H9 (cell line): ENCODE measurements around the gene EPHB2. TPM values are rescaled to one million over a fixed set of nuclear protein-coding genes. Genes with fewer than 3 reads are reported as not detected.

Experiments
- DNase-seq: peaks from one replicate; pipeline ENCODE4 v3.0.0-alpha.2; 2017
- H2AFZ ChIP-seq: one replicate; pipeline ENCODE4 v1.6.1; 2013; ENCODE audit warnings: mild to moderate bottlenecking, low read length, control low read depth, moderate library complexity
- H2AK5ac ChIP-seq: 2 replicates; pipeline ENCODE4 v1.6.1; 2013; ENCODE audit warnings: low read length, control low read depth, mixed read lengths; ENCODE audit not compliant: insufficient read length
- H2BK120ac ChIP-seq: one replicate; pipeline ENCODE4 v1.6.1; 2013; ENCODE audit warnings: low read depth, mild to moderate bottlenecking, low read length, control low read depth, inconsistent platforms; ENCODE audit not compliant: poor library complexity, severe bottlenecking
- H2BK12ac ChIP-seq: 2 replicates; pipeline ENCODE4 v1.6.1; 2013; ENCODE audit warnings: low read length, control low read depth, mixed read lengths, low read depth; ENCODE audit not compliant: insufficient read length
- H2BK15ac ChIP-seq: 2 replicates; pipeline ENCODE4 v1.6.1; 2013; ENCODE audit warnings: low read depth, low read length, control low read depth
- H2BK20ac ChIP-seq: one replicate; pipeline ENCODE4 v1.6.1; 2013; ENCODE audit warnings: low read depth, mild to moderate bottlenecking, low read length, control low read depth, inconsistent platforms; ENCODE audit not compliant: poor library complexity, severe bottlenecking
- H2BK5ac ChIP-seq: 2 replicates; pipeline ENCODE4 v1.6.1; 2013; ENCODE audit warnings: low read length, control low read depth, mixed read lengths; ENCODE audit not compliant: insufficient read length
- H3K14ac ChIP-seq: 2 replicates; pipeline ENCODE4 v1.6.1; 2013; ENCODE audit warnings: low read length, control low read depth; ENCODE audit not compliant: insufficient read depth
- H3K18ac ChIP-seq: 2 replicates; pipeline ENCODE4 v1.6.1; 2013; ENCODE audit warnings: low read depth, mild to moderate bottlenecking, mixed read lengths, low read length, control low read depth; ENCODE audit not compliant: insufficient read length
- H3K23ac ChIP-seq: 2 replicates; pipeline ENCODE4 v1.6.1; 2013; ENCODE audit warnings: low read length, control low read depth, mixed read lengths, low read depth; ENCODE audit not compliant: insufficient read length
- H3K23me2 ChIP-seq: 2 replicates; pipeline ENCODE4 v1.6.1; 2013; ENCODE audit warnings: low read depth, mild to moderate bottlenecking, mixed read lengths, low read length, control low read depth; ENCODE audit not compliant: insufficient read length, poor library complexity, severe bottlenecking
- H3K27ac ChIP-seq: 2 replicates; pipeline ENCODE4 v1.5.1; 2013; ENCODE audit warnings: low read length, control low read depth, mixed read lengths, low read depth; ENCODE audit not compliant: insufficient read length
- H3K27me3 ChIP-seq: 2 replicates; pipeline ENCODE4 v1.6.1; 2013; ENCODE audit warnings: low read length, control low read depth, inconsistent platforms; ENCODE audit not compliant: insufficient read depth
- H3K4ac ChIP-seq: 2 replicates; pipeline ENCODE4 v1.6.1; 2013; ENCODE audit warnings: low read depth, mild to moderate bottlenecking, control low read depth, inconsistent platforms, low read length, moderate library complexity
- H3K4me1 ChIP-seq: 2 replicates; pipeline ENCODE4 v1.6.1; 2013; ENCODE audit warnings: low read length, control low read depth, inconsistent platforms; ENCODE audit not compliant: insufficient read depth
- H3K4me2 ChIP-seq: 2 replicates; pipeline ENCODE4 v1.6.1; 2013; ENCODE audit warnings: low read length, control low read depth, mixed read lengths; ENCODE audit not compliant: insufficient read length, insufficient read depth
- H3K56ac ChIP-seq: 2 replicates; pipeline ENCODE4 v1.6.1; 2013; ENCODE audit warnings: low read depth, mild to moderate bottlenecking, mixed read lengths, low read length, control low read depth; ENCODE audit not compliant: insufficient read length
- H3K79me1 ChIP-seq: 2 replicates; pipeline ENCODE4 v1.6.1; 2013; ENCODE audit warnings: low read depth, mild to moderate bottlenecking, moderate library complexity, low read length, control low read depth, inconsistent platforms; ENCODE audit not compliant: insufficient read depth, poor library complexity, severe bottlenecking
- H3K79me2 ChIP-seq: 2 replicates; pipeline ENCODE4 v1.6.1; 2013; ENCODE audit warnings: low read length, control low read depth, inconsistent platforms; ENCODE audit not compliant: insufficient read depth
- H3K9ac ChIP-seq: 2 replicates; pipeline ENCODE4 v1.6.1; 2013; ENCODE audit warnings: low read length, control low read depth, mixed read lengths; ENCODE audit not compliant: insufficient read length; ENCODE audit errors: extremely low read depth
- H3K9me3 ChIP-seq: one replicate; pipeline ENCODE4 v1.6.1; 2013; ENCODE audit warnings: low read depth, low read length, inconsistent platforms; ENCODE audit not compliant: control insufficient read depth
- H3T11ph ChIP-seq: one replicate; pipeline ENCODE4 v1.6.1; 2013; ENCODE audit warnings: mild to moderate bottlenecking, low read length, control low read depth, inconsistent platforms
- H4K20me1 ChIP-seq: one replicate; pipeline ENCODE4 v1.6.1; 2013; ENCODE audit not compliant: control insufficient read depth, insufficient read length, insufficient read depth
- H4K5ac ChIP-seq: 2 replicates; pipeline ENCODE4 v1.6.1; 2013; ENCODE audit warnings: low read depth, mild to moderate bottlenecking, mixed read lengths, low read length, control low read depth; ENCODE audit not compliant: insufficient read length
- H4K8ac ChIP-seq: replicated peaks from 2 replicates; pipeline ENCODE4 v1.6.1; 2013; ENCODE audit warnings: low read length, control low read depth, mixed read lengths, low read depth; ENCODE audit not compliant: insufficient read length
- H4K91ac ChIP-seq: 2 replicates; pipeline ENCODE4 v1.6.1; 2013; ENCODE audit warnings: low read depth, mild to moderate bottlenecking, moderate library complexity, mixed read lengths, low read length, control low read depth; ENCODE audit not compliant: insufficient read length
- H3K27ac Mint-ChIP-seq, 3 experiments: 2 replicates in 2 of 3; 3 replicates in 1 of 3; pipeline ENCODE4 v1.8.0; 2020 to 2021; ENCODE audit warnings: mixed read lengths in 3 of 3, mild to moderate bottlenecking in 1 of 3, moderate library complexity in 1 of 3
- H3K27me3 Mint-ChIP-seq: 2 replicates; pipeline ENCODE4 v1.8.0; 2021; ENCODE audit warnings: low read depth, mild to moderate bottlenecking, moderate library complexity, mixed read lengths
- H3K36me3 Mint-ChIP-seq, 3 experiments: 2 replicates in 2 of 3; 3 replicates in 1 of 3; pipeline ENCODE4 v1.8.0; 2020 to 2021; ENCODE audit warnings: low read depth in 3 of 3, mixed read lengths in 3 of 3; ENCODE audit not compliant: insufficient read depth in 1 of 3
- H3K4me1 Mint-ChIP-seq, 2 experiments: 2 replicates each; pipeline ENCODE4 v1.8.0; 2020; ENCODE audit warnings: mixed read lengths in 2 of 2
- H3K4me3 Mint-ChIP-seq, 2 experiments: 2 replicates in 1 of 2; 3 replicates in 1 of 2; pipeline ENCODE4 v1.8.0; 2020 to 2021; ENCODE audit warnings: mild to moderate bottlenecking in 2 of 2, mixed read lengths in 2 of 2, moderate library complexity in 1 of 2
- H3K9me3 Mint-ChIP-seq, 2 experiments: 2 replicates in 1 of 2; 3 replicates in 1 of 2; pipeline ENCODE4 v1.8.0; 2020; ENCODE audit warnings: mild to moderate bottlenecking in 2 of 2, mixed read lengths in 2 of 2, moderate library complexity in 1 of 2
- CTCF ChIP-seq: fragments of 200-600 bp; sonication (generic); conservative IDR thresholded peaks from 3 replicates; pipeline ENCODE4 v1.8.0; 2021; ENCODE audit warnings: antibody characterized with exemption, mild to moderate bottlenecking
- WGBS: extraction: QIAGEN DNeasy Blood & Tissue Kit; methylation state at CpG from one replicate; pipeline ENCODE4 v1.1.7; 2013; ENCODE audit warnings: missing lambda C conversion rate, low lambda C conversion rate, mixed read lengths; ENCODE audit not compliant: insufficient read length; ENCODE audit errors: extremely low coverage; 5-methylcytosine and 5-hydroxymethylcytosine counted together
- total RNA-seq: library from RNA; stranded (reverse); gene quantifications from 2 replicates; pipeline ENCODE4 v1.2.1, GENCODE V29; 2021

The EPHB2 gene
- total RNA-seq, 1 experiment from 2014 or later: 9.5 TPM

GRCh38 chr1:22831729-22832413, 121.2 kb downstream of the EPHB2 start:
- Histone ChIP-seq H3K14ac (no peak overlapping the region), H2BK5ac (no peak overlapping the region), H3K79me1 (no peaks in the 10 kb centered on the region), H2BK15ac (no peak overlapping the region), H2BK12ac (no peak overlapping the region), H2BK20ac (no peak overlapping the region), H3K9ac (no peak overlapping the region), H3K4ac (no peak overlapping the region), H3K56ac (no peak overlapping the region), H3K23ac (no peak overlapping the region), H4K91ac (no peak overlapping the region), H2BK120ac (no peak overlapping the region), H3K18ac (no peak overlapping the region), H3K9me3 (no peaks in the 10 kb centered on the region), H3K27me3 (no peaks in the 10 kb centered on the region), H2AK5ac (no peak overlapping the region), H3K4me2 (no peak overlapping the region), H3T11ph (no peak overlapping the region), H3K79me2 (no peaks in the 10 kb centered on the region), H3K4me1 (peaks cover 3% of the 10 kb centered on the region; the same call in 1 of the 2 replicates), H3K23me2 (no peaks in the 10 kb centered on the region), H4K5ac (no peak overlapping the region), H4K8ac (no peak overlapping the region), H2AFZ (no peak overlapping the region), H3K27ac (no peak overlapping the region), H4K20me1 (no peaks in the 10 kb centered on the region)
- no peak overlapping the region for H3K4me3 Mint-ChIP-seq
- DNase-seq: no peak
- no peaks in the 10 kb centered on the region; the same call in 1 of the 2 replicates for H3K27me3 Mint-ChIP-seq
- no peak overlapping the region for H3K27ac Mint-ChIP-seq
- peaks cover 29 to 41% of the 10 kb centered on the region in 2 experiments for H3K4me1 Mint-ChIP-seq
- H3K9me3 Mint-ChIP-seq: no peaks in the 10 kb centered on the region
- no CpG with 5 or more reads among the region's 6 CpGs for WGBS
- H3K36me3 Mint-ChIP-seq: no peaks in the 10 kb centered on the region
- TF ChIP-seq CTCF: no peak
